ENCODE data around the gene CYB5A. TPM values are rescaled to one million over a fixed set of nuclear protein-coding genes. Genes with fewer than 3 reads are reported as not detected.
"Not testable (repeated sequence)": the region's sequence is repeated elsewhere in the genome, so short reads cannot be mapped to it uniquely, and the experiment has no call there.

Gene CYB5A
- total RNA-seq, 1 experiment from 2014 or later: 42.4 TPM

GRCh38 chr18:74314759-74315463 is 23.1 kb upstream of the CYB5A start:
- H3K36me3 ChIP-seq: no peaks in the 10 kb centered on the region
- H3K9me3 ChIP-seq (replicated peaks): no peaks in the 10 kb centered on the region
- H3K27me3 ChIP-seq: no peaks in the 10 kb centered on the region
- no peak overlapping the region for H3K4me3 ChIP-seq
- H3K27ac ChIP-seq: no peak overlapping the region
- peaks cover 3% of the 10 kb centered on the region; the same call in 1 of the 2 replicates for H3K4me1 ChIP-seq
- no peak for DNase-seq

- Histone ChIP-seq H3K4me3 (no peak overlapping the region), H3K27me3 (no peaks in the 10 kb centered on the region), H3K27ac (no peak overlapping the region), H3K36me3 (no peaks in the 10 kb centered on the region), H3K9me3 (replicated peaks) (no peaks in the 10 kb centered on the region), H3K4me1 (no peaks in the 10 kb centered on the region)
- no peak for DNase-seq
Measured at GRCh38 chr18:74311000-74311399, 19.2 kb upstream of the CYB5A start.

- Histone ChIP-seq H3K4me1 (no peaks in the 10 kb centered on the region), H3K4me3 (no peak overlapping the region), H3K27ac (no peak overlapping the region), H3K36me3 (no peaks in the 10 kb centered on the region), H3K9me3 (replicated peaks) (no peaks in the 10 kb centered on the region), H3K27me3 (no peaks in the 10 kb centered on the region)
- peak in 1 of 2 experiments; percentile 29 for DNase-seq
Measured at GRCh38 chr18:74310411-74310810, 18.6 kb upstream of the CYB5A start.

GRCh38 chr18:74303936-74304335 is 12.2 kb upstream of the CYB5A start:
- no peaks in the 10 kb centered on the region for H3K4me1 ChIP-seq
- H3K27ac ChIP-seq: no peak overlapping the region
- no peaks in the 10 kb centered on the region for H3K9me3 ChIP-seq (replicated peaks)
- H3K36me3 ChIP-seq: no peaks in the 10 kb centered on the region
- no peak for DNase-seq
- no peak overlapping the region for H3K4me3 ChIP-seq
- no peaks in the 10 kb centered on the region for H3K27me3 ChIP-seq

- Histone ChIP-seq H3K9me3 (replicated peaks) (no peaks in the 10 kb centered on the region), H3K27ac (no peak overlapping the region), H3K27me3 (no peaks in the 10 kb centered on the region), H3K4me3 (no peak overlapping the region), H3K4me1 (no peaks in the 10 kb centered on the region), H3K36me3 (no peaks in the 10 kb centered on the region)
- no peak for DNase-seq
Measured at GRCh38 chr18:74303306-74303705, 11.5 kb upstream of the CYB5A start.

- no peak overlapping the region for H3K27ac ChIP-seq
- no peaks in the 10 kb centered on the region for H3K36me3 ChIP-seq
- H3K27me3 ChIP-seq: no peaks in the 10 kb centered on the region
- no peaks in the 10 kb centered on the region for H3K4me1 ChIP-seq
- H3K4me3 ChIP-seq: no peak overlapping the region
- no peak for DNase-seq
- no peaks in the 10 kb centered on the region for H3K9me3 ChIP-seq (replicated peaks)
Measured at GRCh38 chr18:74299746-74300145, 8.0 kb upstream of the CYB5A start.

GRCh38 chr18:74299162-74299561 is 7.4 kb upstream of the CYB5A start:
- Histone ChIP-seq H3K27me3 (no peaks in the 10 kb centered on the region), H3K4me3 (no peak overlapping the region), H3K36me3 (no peaks in the 10 kb centered on the region), H3K4me1 (no peaks in the 10 kb centered on the region), H3K27ac (no peak overlapping the region), H3K9me3 (replicated peaks) (no peaks in the 10 kb centered on the region)
- DNase-seq: no peak

- DNase-seq: no peak
- Histone ChIP-seq H3K4me3 (no peak overlapping the region), H3K36me3 (no peaks in the 10 kb centered on the region), H3K4me1 (no peaks in the 10 kb centered on the region), H3K9me3 (replicated peaks) (no peaks in the 10 kb centered on the region), H3K27ac (no peak overlapping the region), H3K27me3 (no peaks in the 10 kb centered on the region)
Measured at GRCh38 chr18:74294526-74294925, 2.8 kb upstream of the CYB5A start.

- H3K27ac ChIP-seq; H3K9me3 ChIP-seq (replicated peaks); H3K27me3 ChIP-seq; H3K4me1 ChIP-seq; H3K4me3 ChIP-seq; DNase-seq; H3K36me3 ChIP-seq: not testable (repeated sequence)
Measured at GRCh38 chr18:74292982-74293381, 1.2 kb upstream of the CYB5A start.

GRCh38 chr18:74292541-74292858 is 737 bp upstream of the CYB5A start:
- no peaks in the 10 kb centered on the region for H3K9me3 ChIP-seq (replicated peaks)
- no peak for DNase-seq
- no peaks in the 10 kb centered on the region for H3K4me1 ChIP-seq
- no peaks in the 10 kb centered on the region for H3K36me3 ChIP-seq
- peak overlapping the region; percentile 15; the same call in 1 of the 2 replicates for H3K27ac ChIP-seq
- H3K4me3 ChIP-seq: peak overlapping the region; percentile 67
- H3K27me3 ChIP-seq: no peaks in the 10 kb centered on the region

GRCh38 chr18:74291472-74291770 is 342 bp downstream of the CYB5A start:
- H3K9me3 ChIP-seq (replicated peaks): no peaks in the 10 kb centered on the region
- H3K36me3 ChIP-seq: no peaks in the 10 kb centered on the region
- H3K27ac ChIP-seq: no peak overlapping the region; the same call in 1 of the 2 replicates
- H3K4me1 ChIP-seq: no peaks in the 10 kb centered on the region
- no peak for DNase-seq
- H3K27me3 ChIP-seq: no peaks in the 10 kb centered on the region
- peak overlapping the region; percentile 67 for H3K4me3 ChIP-seq

GRCh38 chr18:74290794-74291471 is 830 bp downstream of the CYB5A start:
- Histone ChIP-seq H3K27me3 (no peaks in the 10 kb centered on the region), H3K4me3 (peak overlapping the region; percentile 67; the same call in 1 of the 2 replicates), H3K36me3 (no peaks in the 10 kb centered on the region), H3K9me3 (replicated peaks) (no peaks in the 10 kb centered on the region), H3K27ac (no peak overlapping the region), H3K4me1 (no peaks in the 10 kb centered on the region)
- DNase-seq: no peak

- no peaks in the 10 kb centered on the region for H3K4me1 ChIP-seq
- H3K36me3 ChIP-seq: no peaks in the 10 kb centered on the region
- H3K27ac ChIP-seq: no peak overlapping the region
- DNase-seq: no peak
- H3K9me3 ChIP-seq (replicated peaks): no peaks in the 10 kb centered on the region
- H3K27me3 ChIP-seq: no peaks in the 10 kb centered on the region
- H3K4me3 ChIP-seq: no peak overlapping the region
Measured at GRCh38 chr18:74290021-74290420, 1.7 kb downstream of the CYB5A start.

GRCh38 chr18:74289137-74289536 is 2.6 kb downstream of the CYB5A start:
- no peak overlapping the region for H3K4me3 ChIP-seq
- H3K9me3 ChIP-seq (replicated peaks): no peaks in the 10 kb centered on the region
- no peaks in the 10 kb centered on the region for H3K27me3 ChIP-seq
- H3K36me3 ChIP-seq: no peaks in the 10 kb centered on the region
- H3K27ac ChIP-seq: no peak overlapping the region
- DNase-seq: no peak
- H3K4me1 ChIP-seq: no peaks in the 10 kb centered on the region

GRCh38 chr18:74288730-74289129 is 3.0 kb downstream of the CYB5A start:
- Histone ChIP-seq H3K4me1 (no peaks in the 10 kb centered on the region), H3K27ac (no peak overlapping the region), H3K27me3 (no peaks in the 10 kb centered on the region), H3K9me3 (replicated peaks) (no peaks in the 10 kb centered on the region), H3K36me3 (no peaks in the 10 kb centered on the region), H3K4me3 (no peak overlapping the region)
- no peak for DNase-seq

- Histone ChIP-seq H3K36me3 (no peaks in the 10 kb centered on the region), H3K27ac (no peak overlapping the region), H3K9me3 (replicated peaks) (no peaks in the 10 kb centered on the region), H3K4me1 (no peaks in the 10 kb centered on the region), H3K4me3 (no peak overlapping the region), H3K27me3 (no peaks in the 10 kb centered on the region)
- DNase-seq: no peak
Measured at GRCh38 chr18:74288041-74288440, 3.7 kb downstream of the CYB5A start.

Measured in SJCRH30 (cell line).